HepG2 (cell line): ENCODE data around the gene METTL1. TPM values are rescaled to one million over a fixed set of nuclear protein-coding genes. Genes with fewer than 3 reads are reported as not detected.

Experiments
- ARID2 ChIP-seq: sonication (generic); formaldehyde crosslinking; IDR thresholded peaks from 2 replicates; pipeline ENCODE4 v1.8.1; 2022; ENCODE audit warnings: mild to moderate bottlenecking, missing genetic modification reagents, borderline replicate concordance
- BRCA1 ChIP-seq: sonication (generic); formaldehyde crosslinking; IDR thresholded peaks from 2 replicates; pipeline ENCODE4 v1.4.0; 2020; ENCODE audit warnings: missing genetic modification reagents
- DR1 ChIP-seq: sonication (generic); formaldehyde crosslinking; IDR thresholded peaks from 2 replicates; pipeline ENCODE4 v1.8.0; 2021; ENCODE audit warnings: mild to moderate bottlenecking, missing genetic modification reagents, inconsistent platforms
- HDAC6 ChIP-seq: fragments of 200-600 bp; sonication (generic); IDR thresholded peaks from 2 replicates; pipeline ENCODE4 v1.7.0; 2017; ENCODE audit warnings: mild to moderate bottlenecking, antibody characterized with exemption, low read length, low read depth
- HOXD1 ChIP-seq: sonication (generic); formaldehyde crosslinking; IDR thresholded peaks from 2 replicates; pipeline ENCODE4 v1.5.0; 2020; ENCODE audit warnings: missing genetic modification reagents
- NR2F2 ChIP-seq: IDR thresholded peaks from 2 replicates; pipeline ENCODE4 v1.6.1; 2012; ENCODE audit warnings: low read depth, inconsistent platforms, borderline replicate concordance
- SAP130 ChIP-seq: IDR thresholded peaks from 2 replicates; pipeline ENCODE4 v1.6.1; 2016; ENCODE audit warnings: low read depth
- TMF1 ChIP-seq: sonication (generic); formaldehyde crosslinking; IDR thresholded peaks from 2 replicates; pipeline ENCODE4 v1.8.1; 2022; ENCODE audit warnings: low read depth, missing genetic modification reagents
- ZNF256 ChIP-seq: sonication (generic); formaldehyde crosslinking; conservative IDR thresholded peaks from 2 replicates; pipeline ENCODE4 v1.4.0; 2020; ENCODE audit warnings: missing genetic modification reagents
- ZNF510 ChIP-seq: sonication (generic); formaldehyde crosslinking; IDR thresholded peaks from 2 replicates; pipeline ENCODE4 v1.4.0; 2020; ENCODE audit warnings: low read depth, mild to moderate bottlenecking, missing genetic modification reagents
- ZNF567 ChIP-seq: sonication (generic); formaldehyde crosslinking; IDR thresholded peaks from 2 replicates; pipeline ENCODE4 v1.8.1; 2023; ENCODE audit warnings: mild to moderate bottlenecking, missing genetic modification reagents, borderline replicate concordance
- ZNF644 ChIP-seq: IDR thresholded peaks from 2 replicates; pipeline ENCODE4 v1.6.1; 2016; ENCODE audit warnings: low read depth
- polyA plus RNA-seq, 8 experiments: library from polyadenylated mRNA; depleted of rRNA in 3 of 8; stranded (reverse) in 7 of 8; unstranded in 1 of 8; fragments of >200 nt; fragmentation: Illumina TruSeq in 4 of 8; extraction: Trizol in 4 of 8; gene quantifications; 2 replicates each; pipeline versions ENCODE4 v1.2.1 to v1.2.3, GENCODE V29; 2011 to 2016; ENCODE audit warnings: low read depth in 4 of 8, missing spikeins in 1 of 8, mixed read lengths in 1 of 8; ENCODE audit not compliant: insufficient read depth in 1 of 8
- total RNA-seq, 5 experiments: library from RNA; depleted of rRNA; stranded (reverse); fragments of >200 nt; fragmentation: Illumina TruSeq; extraction: Trizol; gene quantifications; 2 replicates each; pipeline ENCODE4 v1.2.3, GENCODE V29; 2016; ENCODE audit warnings: low read depth in 1 of 5
- TF ChIP-seq, protein P1 (sequence below): sonication (generic); formaldehyde crosslinking; conservative IDR thresholded peaks from 2 replicates; pipeline ENCODE4 v1.5.0; 2020; ENCODE audit warnings: missing genetic modification reagents
- TF ChIP-seq, protein P2 (sequence below): sonication (generic); formaldehyde crosslinking; IDR thresholded peaks from 2 replicates; pipeline ENCODE4 v1.4.0; 2020; ENCODE audit warnings: missing genetic modification reagents
- TF ChIP-seq, protein P3 (sequence below): sonication (generic); formaldehyde crosslinking; IDR thresholded peaks from 2 replicates; pipeline ENCODE4 v1.4.0; 2020; ENCODE audit warnings: mild to moderate bottlenecking, missing genetic modification reagents
- TF ChIP-seq, protein P4 (sequence below): sonication (generic); formaldehyde crosslinking; IDR thresholded peaks from 2 replicates; pipeline ENCODE4 v1.5.0; 2020; ENCODE audit warnings: mild to moderate bottlenecking, missing genetic modification reagents, borderline replicate concordance
- TF ChIP-seq, protein P5 (sequence below): IDR thresholded peaks from 2 replicates; pipeline ENCODE4 v1.6.1; 2016; ENCODE audit warnings: low read depth

METTL1 gene
- total and polyA plus RNA-seq, 2 of the 13 experiments (the other 11 are each of a cell fraction or from before 2014, with no cell fraction given): 34.7 to 36.9 TPM

DNA sequence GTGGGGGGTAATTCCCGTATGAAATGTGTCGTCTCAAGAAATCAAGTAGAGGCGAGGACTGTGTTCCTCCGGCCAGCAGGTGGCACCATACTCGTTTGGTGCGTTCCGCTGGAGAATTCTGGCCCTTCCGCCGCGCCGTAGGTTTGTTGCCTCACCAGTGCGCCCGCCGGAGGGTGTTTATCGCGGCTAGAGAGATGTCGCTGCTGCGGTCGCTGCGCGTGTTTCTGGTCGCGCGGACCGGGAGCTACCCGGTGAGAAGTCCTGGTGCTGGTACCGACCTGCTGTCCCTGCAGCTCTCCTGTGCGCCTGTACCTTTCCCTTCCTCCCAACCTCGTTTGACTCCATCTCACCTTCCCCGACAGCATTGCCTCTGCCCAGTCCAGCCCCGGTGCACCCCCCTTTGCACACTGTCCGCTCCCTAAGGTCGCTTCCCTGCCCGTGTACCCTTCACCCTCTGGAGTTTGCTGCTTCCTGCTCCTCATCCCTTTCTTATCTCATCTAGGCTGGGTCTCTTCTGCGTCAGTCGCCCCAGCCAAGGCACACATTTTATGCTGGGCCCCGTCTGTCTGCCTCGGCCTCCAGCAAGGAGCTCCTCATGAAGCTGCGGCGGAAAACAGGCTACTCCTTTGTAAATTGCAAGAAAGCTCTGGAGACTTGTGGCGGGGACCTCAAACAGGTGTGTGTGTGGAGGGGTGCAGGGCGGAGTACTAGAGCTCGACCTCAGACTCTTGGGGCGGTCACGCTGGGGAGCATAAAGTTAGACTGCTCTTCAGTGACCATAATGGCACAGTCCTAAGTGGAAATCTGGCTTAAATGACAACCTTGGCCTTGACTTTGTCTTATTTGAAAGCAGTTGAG, 10.9 kb upstream of the METTL1 start, which contains the start of gene TSFM (continued):
- TF ChIP-seq, protein P1, sequence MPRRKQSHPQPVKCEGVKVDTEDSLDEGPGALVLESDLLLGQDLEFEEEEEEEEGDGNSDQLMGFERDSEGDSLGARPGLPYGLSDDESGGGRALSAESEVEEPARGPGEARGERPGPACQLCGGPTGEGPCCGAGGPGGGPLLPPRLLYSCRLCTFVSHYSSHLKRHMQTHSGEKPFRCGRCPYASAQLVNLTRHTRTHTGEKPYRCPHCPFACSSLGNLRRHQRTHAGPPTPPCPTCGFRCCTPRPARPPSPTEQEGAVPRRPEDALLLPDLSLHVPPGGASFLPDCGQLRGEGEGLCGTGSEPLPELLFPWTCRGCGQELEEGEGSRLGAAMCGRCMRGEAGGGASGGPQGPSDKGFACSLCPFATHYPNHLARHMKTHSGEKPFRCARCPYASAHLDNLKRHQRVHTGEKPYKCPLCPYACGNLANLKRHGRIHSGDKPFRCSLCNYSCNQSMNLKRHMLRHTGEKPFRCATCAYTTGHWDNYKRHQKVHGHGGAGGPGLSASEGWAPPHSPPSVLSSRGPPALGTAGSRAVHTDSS (CRISPR knock-in tag): no peak
- TF ChIP-seq SAP130 (CRISPR knock-in tag): peak; percentile 98
- no peak for TF ChIP-seq TMF1 (CRISPR knock-in tag)
- TF ChIP-seq ZNF256 (CRISPR knock-in tag): 0 out of 2 replicates have a peak, but pooled peaks have one; percentile 71
- peak; percentile 33; the same call in 1 of the 2 replicates for TF ChIP-seq DR1
- TF ChIP-seq, protein P2, sequence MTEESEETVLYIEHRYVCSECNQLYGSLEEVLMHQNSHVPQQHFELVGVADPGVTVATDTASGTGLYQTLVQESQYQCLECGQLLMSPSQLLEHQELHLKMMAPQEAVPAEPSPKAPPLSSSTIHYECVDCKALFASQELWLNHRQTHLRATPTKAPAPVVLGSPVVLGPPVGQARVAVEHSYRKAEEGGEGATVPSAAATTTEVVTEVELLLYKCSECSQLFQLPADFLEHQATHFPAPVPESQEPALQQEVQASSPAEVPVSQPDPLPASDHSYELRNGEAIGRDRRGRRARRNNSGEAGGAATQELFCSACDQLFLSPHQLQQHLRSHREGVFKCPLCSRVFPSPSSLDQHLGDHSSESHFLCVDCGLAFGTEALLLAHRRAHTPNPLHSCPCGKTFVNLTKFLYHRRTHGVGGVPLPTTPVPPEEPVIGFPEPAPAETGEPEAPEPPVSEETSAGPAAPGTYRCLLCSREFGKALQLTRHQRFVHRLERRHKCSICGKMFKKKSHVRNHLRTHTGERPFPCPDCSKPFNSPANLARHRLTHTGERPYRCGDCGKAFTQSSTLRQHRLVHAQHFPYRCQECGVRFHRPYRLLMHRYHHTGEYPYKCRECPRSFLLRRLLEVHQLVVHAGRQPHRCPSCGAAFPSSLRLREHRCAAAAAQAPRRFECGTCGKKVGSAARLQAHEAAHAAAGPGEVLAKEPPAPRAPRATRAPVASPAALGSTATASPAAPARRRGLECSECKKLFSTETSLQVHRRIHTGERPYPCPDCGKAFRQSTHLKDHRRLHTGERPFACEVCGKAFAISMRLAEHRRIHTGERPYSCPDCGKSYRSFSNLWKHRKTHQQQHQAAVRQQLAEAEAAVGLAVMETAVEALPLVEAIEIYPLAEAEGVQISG (CRISPR knock-in tag): peak; percentile 100
- no peak for TF ChIP-seq ZNF510
- TF ChIP-seq, protein P3, sequence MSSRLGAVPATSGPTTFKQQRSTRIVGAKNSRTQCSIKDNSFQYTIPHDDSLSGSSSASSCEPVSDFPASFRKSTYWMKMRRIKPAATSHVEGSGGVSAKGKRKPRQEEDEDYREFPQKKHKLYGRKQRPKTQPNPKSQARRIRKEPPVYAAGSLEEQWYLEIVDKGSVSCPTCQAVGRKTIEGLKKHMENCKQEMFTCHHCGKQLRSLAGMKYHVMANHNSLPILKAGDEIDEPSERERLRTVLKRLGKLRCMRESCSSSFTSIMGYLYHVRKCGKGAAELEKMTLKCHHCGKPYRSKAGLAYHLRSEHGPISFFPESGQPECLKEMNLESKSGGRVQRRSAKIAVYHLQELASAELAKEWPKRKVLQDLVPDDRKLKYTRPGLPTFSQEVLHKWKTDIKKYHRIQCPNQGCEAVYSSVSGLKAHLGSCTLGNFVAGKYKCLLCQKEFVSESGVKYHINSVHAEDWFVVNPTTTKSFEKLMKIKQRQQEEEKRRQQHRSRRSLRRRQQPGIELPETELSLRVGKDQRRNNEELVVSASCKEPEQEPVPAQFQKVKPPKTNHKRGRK (CRISPR knock-in tag): no peak
- no peak for TF ChIP-seq ZNF567 (CRISPR knock-in tag)
- no peak for TF ChIP-seq HDAC6
- TF ChIP-seq, protein P4, sequence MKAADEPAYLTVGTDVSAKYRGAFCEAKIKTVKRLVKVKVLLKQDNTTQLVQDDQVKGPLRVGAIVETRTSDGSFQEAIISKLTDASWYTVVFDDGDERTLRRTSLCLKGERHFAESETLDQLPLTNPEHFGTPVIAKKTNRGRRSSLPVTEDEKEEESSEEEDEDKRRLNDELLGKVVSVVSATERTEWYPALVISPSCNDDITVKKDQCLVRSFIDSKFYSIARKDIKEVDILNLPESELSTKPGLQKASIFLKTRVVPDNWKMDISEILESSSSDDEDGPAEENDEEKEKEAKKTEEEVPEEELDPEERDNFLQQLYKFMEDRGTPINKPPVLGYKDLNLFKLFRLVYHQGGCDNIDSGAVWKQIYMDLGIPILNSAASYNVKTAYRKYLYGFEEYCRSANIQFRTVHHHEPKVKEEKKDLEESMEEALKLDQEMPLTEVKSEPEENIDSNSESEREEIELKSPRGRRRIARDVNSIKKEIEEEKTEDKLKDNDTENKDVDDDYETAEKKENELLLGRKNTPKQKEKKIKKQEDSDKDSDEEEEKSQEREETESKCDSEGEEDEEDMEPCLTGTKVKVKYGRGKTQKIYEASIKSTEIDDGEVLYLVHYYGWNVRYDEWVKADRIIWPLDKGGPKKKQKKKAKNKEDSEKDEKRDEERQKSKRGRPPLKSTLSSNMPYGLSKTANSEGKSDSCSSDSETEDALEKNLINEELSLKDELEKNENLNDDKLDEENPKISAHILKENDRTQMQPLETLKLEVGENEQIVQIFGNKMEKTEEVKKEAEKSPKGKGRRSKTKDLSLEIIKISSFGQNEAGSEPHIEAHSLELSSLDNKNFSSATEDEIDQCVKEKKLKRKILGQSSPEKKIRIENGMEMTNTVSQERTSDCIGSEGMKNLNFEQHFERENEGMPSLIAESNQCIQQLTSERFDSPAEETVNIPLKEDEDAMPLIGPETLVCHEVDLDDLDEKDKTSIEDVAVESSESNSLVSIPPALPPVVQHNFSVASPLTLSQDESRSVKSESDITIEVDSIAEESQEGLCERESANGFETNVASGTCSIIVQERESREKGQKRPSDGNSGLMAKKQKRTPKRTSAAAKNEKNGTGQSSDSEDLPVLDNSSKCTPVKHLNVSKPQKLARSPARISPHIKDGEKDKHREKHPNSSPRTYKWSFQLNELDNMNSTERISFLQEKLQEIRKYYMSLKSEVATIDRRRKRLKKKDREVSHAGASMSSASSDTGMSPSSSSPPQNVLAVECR (CRISPR knock-in tag): peak; percentile 98
- TF ChIP-seq NR2F2: no peak; the same call in 1 of the 2 replicates
- TF ChIP-seq BRCA1 (CRISPR knock-in tag): 0 out of 2 replicates have a peak, but pooled peaks have one; percentile 21
- peak; percentile 78; the same call in 1 of the 2 replicates for TF ChIP-seq HOXD1 (CRISPR knock-in tag)
- no peak for TF ChIP-seq ZNF644 (CRISPR knock-in tag)
- TF ChIP-seq ARID2: no peak
- TF ChIP-seq, protein P5, sequence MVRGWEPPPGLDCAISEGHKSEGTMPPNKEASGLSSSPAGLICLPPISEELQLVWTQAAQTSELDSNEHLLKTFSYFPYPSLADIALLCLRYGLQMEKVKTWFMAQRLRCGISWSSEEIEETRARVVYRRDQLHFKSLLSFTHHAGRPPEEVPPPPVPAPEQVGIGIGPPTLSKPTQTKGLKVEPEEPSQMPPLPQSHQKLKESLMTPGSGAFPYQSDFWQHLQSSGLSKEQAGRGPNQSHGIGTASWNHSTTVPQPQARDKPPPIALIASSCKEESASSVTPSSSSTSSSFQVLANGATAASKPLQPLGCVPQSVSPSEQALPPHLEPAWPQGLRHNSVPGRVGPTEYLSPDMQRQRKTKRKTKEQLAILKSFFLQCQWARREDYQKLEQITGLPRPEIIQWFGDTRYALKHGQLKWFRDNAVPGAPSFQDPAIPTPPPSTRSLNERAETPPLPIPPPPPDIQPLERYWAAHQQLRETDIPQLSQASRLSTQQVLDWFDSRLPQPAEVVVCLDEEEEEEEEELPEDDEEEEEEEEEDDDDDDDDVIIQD (CRISPR knock-in tag): peak; percentile 69; the same call in 1 of the 2 replicates
